Fibroblast of peridontal ligament (primary cell): ENCODE results near the gene C17orf67.
"Not testable (repeated sequence)": the region's sequence is repeated elsewhere in the genome, so short reads cannot be mapped to it uniquely, and the experiment has no call there.

Experiments
- DNase-seq: peaks from one replicate; pipeline ENCODE4 v3.0.0-alpha.2; 2010; ENCODE audit errors: extremely low read depth

C17orf67 gene

GRCh38 chr17:56773124-56773523 lies 60.6 kb downstream of the C17orf67 start:
- DNase-seq = no peak

GRCh38 chr17:56772442-56772841 lies 61.3 kb downstream of the C17orf67 start:
- no peak for DNase-seq

- DNase-seq = no peak
These were observed 61.7 kb downstream of the C17orf67 start for GRCh38 chr17:56771975-56772374.

GRCh38 chr17:56771563-56771962 lies 62.2 kb downstream of the C17orf67 start:
- no peak for DNase-seq

GRCh38 chr17:56770427-56770826 lies 63.3 kb downstream of the C17orf67 start:
- DNase-seq = no peak

GRCh38 chr17:56765449-56765848 lies 68.3 kb downstream of the C17orf67 start:
- no peak for DNase-seq

- DNase-seq = no peak
These were observed 70.7 kb downstream of the C17orf67 start for GRCh38 chr17:56762988-56763387.

- DNase-seq = no peak
These were observed 71.6 kb downstream of the C17orf67 start for GRCh38 chr17:56762144-56762543.

GRCh38 chr17:56761387-56761786 lies 72.3 kb downstream of the C17orf67 start:
- no peak for DNase-seq

- not testable (repeated sequence) for DNase-seq
These were observed 76.1 kb downstream of the C17orf67 start for GRCh38 chr17:56757611-56758010.

GRCh38 chr17:56756536-56756935 lies 77.2 kb downstream of the C17orf67 start:
- DNase-seq = peak; percentile 71

- DNase-seq = no peak
These were observed 78.4 kb downstream of the C17orf67 start for GRCh38 chr17:56755310-56755709.

GRCh38 chr17:56754523-56755208 lies 79.1 kb downstream of the C17orf67 start:
- no peak for DNase-seq

GRCh38 chr17:56752263-56752836 lies 81.4 kb downstream of the C17orf67 start:
- DNase-seq = no peak

- no peak for DNase-seq
These were observed 82.5 kb downstream of the C17orf67 start for GRCh38 chr17:56751145-56751738.

- no peak for DNase-seq
These were observed 89.0 kb downstream of the C17orf67 start for GRCh38 chr17:56744721-56745120.

GRCh38 chr17:56742601-56743000 lies 91.1 kb downstream of the C17orf67 start:
- no peak for DNase-seq
